Endothelial cell (in vitro differentiated cells): ENCODE results near the gene SULT4A1. TPM values are rescaled to one million over a fixed set of nuclear protein-coding genes. Genes with fewer than 3 reads are reported as not detected.

ENCODE experiments used
- DNase-seq: peaks from one replicate; pipeline ENCODE4 v3.0.0; 2021; ENCODE audit warnings: low spot score
- H3K27ac Mint-ChIP-seq: one replicate; pipeline ENCODE4 v1.8.0; 2021; ENCODE audit warnings: mixed read lengths, inconsistent platforms; ENCODE audit not compliant: unreplicated experiment
- H3K27me3 Mint-ChIP-seq: one replicate; pipeline ENCODE4 v1.8.0; 2021; ENCODE audit warnings: mild to moderate bottlenecking, moderate library complexity, mixed read lengths, inconsistent platforms; ENCODE audit not compliant: unreplicated experiment
- H3K36me3 Mint-ChIP-seq: one replicate; pipeline ENCODE4 v1.8.0; 2021; ENCODE audit warnings: mild to moderate bottlenecking, low read depth, mixed read lengths, inconsistent platforms; ENCODE audit not compliant: unreplicated experiment
- H3K4me1 Mint-ChIP-seq: one replicate; pipeline ENCODE4 v1.8.0; 2021; ENCODE audit warnings: mild to moderate bottlenecking, mixed read lengths, inconsistent platforms; ENCODE audit not compliant: unreplicated experiment
- H3K4me3 Mint-ChIP-seq: one replicate; pipeline ENCODE4 v1.8.0; 2021; ENCODE audit warnings: mild to moderate bottlenecking, mixed read lengths, inconsistent platforms; ENCODE audit not compliant: unreplicated experiment
- H3K9me3 Mint-ChIP-seq: one replicate; pipeline ENCODE4 v1.8.0; 2021; ENCODE audit warnings: mixed read lengths, inconsistent platforms; ENCODE audit not compliant: unreplicated experiment
- total RNA-seq: library from RNA; stranded (reverse); fragmentation: NEBNext Ultra II Directional; extraction: Animal tissue kit (Norgen Biotek cat#: 25700); gene quantifications from one replicate; pipeline ENCODE4 v1.2.1, GENCODE V29; 2021; ENCODE audit not compliant: unreplicated experiment
- TF ChIP-seq, protein P1 (sequence below): fragments of 200-600 bp; sonication (generic); IDR thresholded peaks from one replicate; pipeline ENCODE4 v1.5.0; 2021; ENCODE audit warnings: antibody characterized with exemption; ENCODE audit not compliant: unreplicated experiment

SULT4A1 gene
- total RNA-seq, 1 donor from 2014 or later = 16.5 TPM

- peaks cover 12% of the 10 kb centered on the region for H3K36me3 Mint-ChIP-seq
- no peak overlapping the region for H3K4me3 Mint-ChIP-seq
- H3K4me1 Mint-ChIP-seq = peaks cover 40% of the 10 kb centered on the region
- H3K27ac Mint-ChIP-seq = no peak overlapping the region
- no peak for DNase-seq
- TF ChIP-seq, protein P1, sequence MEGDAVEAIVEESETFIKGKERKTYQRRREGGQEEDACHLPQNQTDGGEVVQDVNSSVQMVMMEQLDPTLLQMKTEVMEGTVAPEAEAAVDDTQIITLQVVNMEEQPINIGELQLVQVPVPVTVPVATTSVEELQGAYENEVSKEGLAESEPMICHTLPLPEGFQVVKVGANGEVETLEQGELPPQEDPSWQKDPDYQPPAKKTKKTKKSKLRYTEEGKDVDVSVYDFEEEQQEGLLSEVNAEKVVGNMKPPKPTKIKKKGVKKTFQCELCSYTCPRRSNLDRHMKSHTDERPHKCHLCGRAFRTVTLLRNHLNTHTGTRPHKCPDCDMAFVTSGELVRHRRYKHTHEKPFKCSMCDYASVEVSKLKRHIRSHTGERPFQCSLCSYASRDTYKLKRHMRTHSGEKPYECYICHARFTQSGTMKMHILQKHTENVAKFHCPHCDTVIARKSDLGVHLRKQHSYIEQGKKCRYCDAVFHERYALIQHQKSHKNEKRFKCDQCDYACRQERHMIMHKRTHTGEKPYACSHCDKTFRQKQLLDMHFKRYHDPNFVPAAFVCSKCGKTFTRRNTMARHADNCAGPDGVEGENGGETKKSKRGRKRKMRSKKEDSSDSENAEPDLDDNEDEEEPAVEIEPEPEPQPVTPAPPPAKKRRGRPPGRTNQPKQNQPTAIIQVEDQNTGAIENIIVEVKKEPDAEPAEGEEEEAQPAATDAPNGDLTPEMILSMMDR = no peak
- peaks cover 5% of the 10 kb centered on the region for H3K27me3 Mint-ChIP-seq
- no peaks in the 10 kb centered on the region for H3K9me3 Mint-ChIP-seq
These were observed 4.0 kb downstream of the SULT4A1 start for GRCh38 chr22:43858156-43858895.

DNA sequence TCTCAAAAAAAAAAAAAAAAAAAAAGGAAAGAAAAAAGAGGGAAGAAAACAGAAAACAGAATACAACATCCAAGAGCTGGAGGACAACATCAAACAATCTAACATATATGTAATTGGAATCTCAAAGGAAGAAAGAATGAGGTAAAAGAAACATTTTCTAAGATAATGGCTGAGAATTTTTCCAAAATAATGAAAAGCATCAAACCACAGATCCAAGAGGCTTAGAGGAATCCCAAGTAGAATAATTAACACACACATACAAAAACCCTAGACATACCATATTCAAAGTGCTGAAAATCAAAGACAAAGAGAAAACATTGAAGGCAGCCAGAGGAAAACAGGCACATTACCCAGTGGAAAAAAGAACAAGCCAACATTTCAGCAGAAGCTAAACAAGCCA lies 4.9 kb downstream of the SULT4A1 start:
- peaks cover 12% of the 10 kb centered on the region for H3K36me3 Mint-ChIP-seq
- peaks cover 49% of the 10 kb centered on the region for H3K4me1 Mint-ChIP-seq
- H3K27me3 Mint-ChIP-seq = peaks cover 7% of the 10 kb centered on the region
- H3K9me3 Mint-ChIP-seq = no peaks in the 10 kb centered on the region
- DNase-seq = no peak
- TF ChIP-seq, protein P1 = no peak
- H3K27ac Mint-ChIP-seq = no peak overlapping the region
- no peak overlapping the region for H3K4me3 Mint-ChIP-seq

- no peak for DNase-seq
- H3K9me3 Mint-ChIP-seq = no peaks in the 10 kb centered on the region
- no peak overlapping the region for H3K4me3 Mint-ChIP-seq
- H3K4me1 Mint-ChIP-seq = peaks cover 61% of the 10 kb centered on the region
- H3K27ac Mint-ChIP-seq = no peak overlapping the region
- TF ChIP-seq, protein P1 = no peak
- peaks cover 12% of the 10 kb centered on the region for H3K36me3 Mint-ChIP-seq
- H3K27me3 Mint-ChIP-seq = peaks cover 7% of the 10 kb centered on the region
These were observed 6.9 kb downstream of the SULT4A1 start for GRCh38 chr22:43855431-43855830.

DNA sequence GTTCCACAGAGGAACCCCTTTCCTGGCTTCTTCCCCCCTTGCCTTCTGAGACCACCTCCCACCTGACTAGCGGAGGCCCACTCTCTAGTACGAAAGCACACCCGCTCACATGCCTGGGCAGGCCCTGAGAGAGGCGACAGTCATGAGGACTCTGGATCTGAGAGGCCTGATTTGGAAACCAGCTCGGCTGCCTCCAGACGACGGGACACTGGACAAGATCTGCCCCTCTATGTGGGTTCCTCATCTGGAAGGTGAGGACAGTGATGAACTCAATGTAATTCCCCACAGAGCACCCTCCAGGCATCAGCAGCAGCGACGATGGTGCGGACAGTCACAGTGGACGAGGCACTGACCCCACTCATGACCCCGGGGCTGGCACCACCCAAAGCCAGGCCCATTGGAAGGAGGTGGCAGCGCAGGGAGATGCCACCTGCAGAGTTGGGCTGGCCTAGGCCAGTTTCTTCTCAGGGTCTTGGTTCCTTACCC lies 7.5 kb downstream of the SULT4A1 start:
- Mint-ChIP-seq H3K9me3 (no peaks in the 10 kb centered on the region), H3K4me1 (peaks cover 60% of the 10 kb centered on the region), H3K27ac (peak overlapping the region; percentile 22), H3K4me3 (no peak overlapping the region), H3K27me3 (peaks cover 7% of the 10 kb centered on the region), H3K36me3 (peaks cover 12% of the 10 kb centered on the region)
- no peak for DNase-seq
- TF ChIP-seq, protein P1 = no peak

GRCh38 chr22:43854121-43854785 lies 8.1 kb downstream of the SULT4A1 start:
- Mint-ChIP-seq H3K9me3 (no peaks in the 10 kb centered on the region), H3K27me3 (peaks cover 9% of the 10 kb centered on the region), H3K27ac (no peak overlapping the region), H3K36me3 (peaks cover 10% of the 10 kb centered on the region), H3K4me1 (peaks cover 60% of the 10 kb centered on the region), H3K4me3 (no peak overlapping the region)
- DNase-seq = no peak
- TF ChIP-seq, protein P1 = no peak
